Ovary (tissue), 3 donors: ENCODE measurements around the gene INTS7.

Experiments used
- POLR2A ChIP-seq: fragments of 450-650 bp; IDR thresholded peaks from one replicate; pipeline ENCODE4 v1.6.1; 2017; ENCODE audit warnings: antibody characterized with exemption, mild to moderate bottlenecking, moderate library complexity
- TF ChIP-seq, protein P1 (sequence below), 3 donors: fragments of 450-650 bp in 2 of 3; fragments of 200-600 bp in 1 of 3; IDR thresholded peaks; one replicate each; pipeline versions ENCODE4 v1.5.1 to v1.8.0; 2016 to 2022; ENCODE audit warnings: antibody characterized with exemption in 3 of 3, mild to moderate bottlenecking in 1 of 3
- donor health status: DM: no; HTN: no; CAD: no.

DNA sequence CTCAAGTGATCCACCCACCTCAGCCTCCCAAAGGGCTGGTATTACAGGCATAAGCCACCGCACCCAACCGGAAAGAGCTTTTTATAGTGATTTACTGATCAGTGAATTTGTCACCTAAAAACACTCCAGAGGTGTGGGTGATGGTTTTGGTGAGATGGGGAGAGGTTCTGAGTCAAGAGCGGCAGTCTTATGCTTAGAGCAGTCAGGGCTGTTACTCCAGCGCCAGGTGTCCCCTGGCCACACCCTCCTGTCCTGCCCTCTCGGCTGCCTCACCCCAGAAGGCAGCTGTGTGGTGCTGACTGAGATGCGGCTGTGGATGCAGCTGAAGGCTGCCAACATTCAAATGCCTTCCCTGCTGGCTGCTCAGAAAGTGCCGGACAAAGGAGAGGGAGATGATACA is 110.3 kb downstream of the INTS7 start:
- TF ChIP-seq, protein P1, sequence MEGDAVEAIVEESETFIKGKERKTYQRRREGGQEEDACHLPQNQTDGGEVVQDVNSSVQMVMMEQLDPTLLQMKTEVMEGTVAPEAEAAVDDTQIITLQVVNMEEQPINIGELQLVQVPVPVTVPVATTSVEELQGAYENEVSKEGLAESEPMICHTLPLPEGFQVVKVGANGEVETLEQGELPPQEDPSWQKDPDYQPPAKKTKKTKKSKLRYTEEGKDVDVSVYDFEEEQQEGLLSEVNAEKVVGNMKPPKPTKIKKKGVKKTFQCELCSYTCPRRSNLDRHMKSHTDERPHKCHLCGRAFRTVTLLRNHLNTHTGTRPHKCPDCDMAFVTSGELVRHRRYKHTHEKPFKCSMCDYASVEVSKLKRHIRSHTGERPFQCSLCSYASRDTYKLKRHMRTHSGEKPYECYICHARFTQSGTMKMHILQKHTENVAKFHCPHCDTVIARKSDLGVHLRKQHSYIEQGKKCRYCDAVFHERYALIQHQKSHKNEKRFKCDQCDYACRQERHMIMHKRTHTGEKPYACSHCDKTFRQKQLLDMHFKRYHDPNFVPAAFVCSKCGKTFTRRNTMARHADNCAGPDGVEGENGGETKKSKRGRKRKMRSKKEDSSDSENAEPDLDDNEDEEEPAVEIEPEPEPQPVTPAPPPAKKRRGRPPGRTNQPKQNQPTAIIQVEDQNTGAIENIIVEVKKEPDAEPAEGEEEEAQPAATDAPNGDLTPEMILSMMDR (IDR thresholded peaks at IDR 0.05) = no peak
- no peak for TF ChIP-seq POLR2A
